ENCODE results near the gene SNRNP70.
"Not testable (repeated sequence)": the region's sequence is repeated elsewhere in the genome, so short reads cannot be mapped to it uniquely, and the experiment has no call there.

Gene SNRNP70

DNA sequence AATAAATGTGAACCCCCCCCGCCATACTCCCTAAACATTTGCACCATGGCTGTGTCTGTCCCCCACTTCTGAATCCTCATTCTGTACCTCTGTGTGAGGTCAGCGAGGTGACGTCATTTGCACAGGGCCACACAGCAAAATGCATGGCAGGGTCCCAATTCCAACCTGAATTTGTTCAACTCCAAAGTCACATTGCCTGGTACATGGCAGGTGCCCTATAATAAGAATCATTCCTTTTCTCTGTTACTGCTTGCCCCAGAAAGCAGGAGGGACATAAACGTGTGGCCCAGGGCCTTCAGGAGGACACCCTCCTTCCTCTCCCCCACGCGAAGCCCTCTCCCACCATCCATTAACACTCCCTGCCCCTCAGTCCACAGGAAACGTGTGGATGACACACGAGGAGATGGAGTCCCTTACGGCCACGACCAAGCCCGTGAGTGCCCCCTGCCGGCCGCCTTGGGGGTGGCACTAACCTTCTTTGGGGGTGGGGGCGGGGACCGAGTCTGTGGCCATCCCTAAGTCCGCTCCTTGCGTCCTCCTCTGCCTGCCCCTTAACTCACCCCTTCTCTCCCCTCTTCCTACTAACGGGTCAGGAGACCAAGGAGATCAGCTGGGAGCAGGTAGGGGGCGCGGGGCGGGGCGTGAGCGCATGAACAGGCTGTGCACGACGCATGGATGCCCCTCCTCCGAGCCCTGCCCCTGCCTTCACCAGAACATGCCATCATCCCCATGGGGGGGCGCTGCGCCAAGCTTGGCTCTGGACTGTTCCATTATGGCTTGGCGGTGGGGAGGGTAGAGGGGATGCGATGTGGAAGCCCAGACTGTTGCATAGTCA is 60.5 kb downstream of the SNRNP70 start:
- DNase-seq (ENCODE audit: low read depth in 2 of 2), result peak; percentile 56 to 63

- not testable (repeated sequence) for DNase-seq (ENCODE audit: low read depth in 2 of 2)
These were observed 61.1 kb downstream of the SNRNP70 start for GRCh38 chr19:49146408-49146770.

DNA sequence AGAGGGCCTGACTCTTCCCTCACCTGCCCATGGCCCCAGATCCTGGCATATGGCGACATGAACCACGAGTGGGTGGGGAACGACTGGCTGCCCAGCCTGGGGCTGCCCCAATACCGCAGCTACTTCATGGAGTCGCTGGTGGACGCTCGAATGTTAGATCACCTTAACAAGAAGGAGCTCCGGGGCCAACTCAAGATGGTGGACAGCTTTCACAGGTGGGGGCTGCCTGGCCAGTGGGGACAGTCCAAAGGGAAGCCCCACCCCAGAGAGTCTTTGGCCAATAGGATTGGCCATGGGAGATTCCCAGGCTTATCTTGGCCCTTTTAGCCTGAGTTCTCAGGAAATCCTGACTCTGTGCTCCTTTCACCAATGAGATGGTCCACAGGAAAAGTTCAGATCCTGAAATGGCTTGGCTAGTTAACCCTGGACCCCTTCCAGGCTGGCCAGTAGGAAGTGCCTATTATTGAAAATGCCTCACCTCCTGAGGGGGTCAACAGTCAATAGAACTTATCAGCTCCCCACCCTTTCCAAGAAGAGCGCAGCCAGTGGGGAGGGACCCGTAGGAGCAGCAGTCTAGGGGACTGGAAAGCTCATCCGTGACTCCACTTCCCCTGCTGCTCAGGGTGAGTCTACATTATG is 62.9 kb downstream of the SNRNP70 start:
- DNase-seq (ENCODE audit: low read depth in 2 of 2), result no peak

- peak; percentile 43 to 66 for DNase-seq (ENCODE audit: low read depth in 2 of 2)
These were observed 63.8 kb downstream of the SNRNP70 start for GRCh38 chr19:49148784-49149651.

GRCh38 chr19:49149652-49150105 is 64.4 kb downstream of the SNRNP70 start:
- no peak for DNase-seq (ENCODE audit: low read depth in 2 of 2)

- DNase-seq (ENCODE audit: low read depth in 2 of 2), result no peak
These were observed 65.1 kb downstream of the SNRNP70 start for GRCh38 chr19:49150106-49150943.

DNA sequence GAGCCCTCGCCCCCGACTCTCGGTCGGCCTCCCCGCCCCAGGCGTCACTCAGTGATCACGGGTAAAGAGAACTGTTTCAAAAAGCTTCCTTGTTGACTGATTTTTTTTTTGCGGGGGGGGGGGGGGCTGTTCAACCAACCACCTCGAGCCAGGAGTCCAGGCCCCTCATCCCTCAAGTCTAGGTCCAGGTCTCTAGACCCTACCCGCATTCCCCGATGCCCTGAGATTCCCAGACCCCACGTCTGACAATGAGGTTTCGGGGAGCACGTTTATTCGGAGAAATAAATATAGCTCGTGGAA is 65.6 kb downstream of the SNRNP70 start:
- no peak for DNase-seq (ENCODE audit: low read depth in 2 of 2)

- no peak for DNase-seq (ENCODE audit: low read depth in 2 of 2)
These were observed 66.2 kb downstream of the SNRNP70 start for GRCh38 chr19:49151267-49152118.

DNA sequence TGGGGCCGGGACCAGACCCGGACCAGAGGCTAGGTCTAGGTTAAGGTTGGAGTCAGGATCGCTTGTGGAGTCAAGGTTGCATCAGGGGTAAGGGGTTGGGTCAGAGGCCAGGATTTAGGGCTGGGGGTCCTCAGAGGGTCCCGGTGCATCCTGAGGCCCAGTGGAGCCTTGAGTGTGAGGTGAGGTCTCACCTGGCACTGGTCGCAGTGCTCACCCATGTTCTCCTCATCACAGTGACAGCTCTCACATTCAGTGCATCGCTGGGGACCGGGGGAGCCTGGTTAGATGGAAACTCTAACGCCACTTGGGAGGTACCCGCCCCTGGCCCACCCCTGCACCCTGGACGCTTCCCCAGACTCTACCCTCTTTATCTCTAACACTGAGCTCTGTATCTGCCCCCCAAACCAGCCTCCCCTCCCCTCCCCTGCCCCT is 66.9 kb downstream of the SNRNP70 start:
- DNase-seq (ENCODE audit: low read depth in 2 of 2), result no peak

DNA sequence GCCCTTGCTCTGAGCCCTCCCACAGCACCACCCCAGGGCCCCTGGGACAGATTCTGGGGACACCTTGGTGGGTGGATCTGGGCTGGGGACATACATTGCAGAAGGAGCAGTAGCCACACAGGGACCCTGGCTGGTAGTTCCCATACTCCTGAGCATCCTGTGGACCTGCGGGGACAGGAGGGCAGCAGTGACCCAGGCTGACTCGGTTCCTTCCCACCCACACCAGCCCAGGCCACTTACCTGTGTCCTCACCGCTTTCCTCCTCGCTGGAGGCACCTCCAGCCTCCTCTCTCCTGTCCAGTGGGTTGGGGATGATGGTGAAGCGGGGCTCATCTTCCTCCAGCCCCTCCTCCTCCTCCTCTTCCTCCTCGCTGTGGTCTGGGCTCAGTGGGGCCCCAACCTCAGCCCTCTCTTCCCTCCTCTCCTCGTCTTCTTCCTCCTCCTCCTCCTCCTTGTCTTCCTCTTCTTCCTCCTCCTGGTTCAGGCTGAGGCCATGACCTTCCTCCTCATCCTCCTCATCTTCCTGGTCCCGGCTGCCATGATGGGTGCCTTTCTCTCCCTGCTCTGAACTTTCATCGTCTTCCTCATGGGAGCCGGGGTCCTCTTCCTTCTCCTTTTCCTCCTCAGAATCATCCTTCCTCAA is 68.0 kb downstream of the SNRNP70 start:
- DNase-seq (ENCODE audit: low read depth in 2 of 2), result no peak

- no peak for DNase-seq (ENCODE audit: low read depth in 2 of 2)
These were observed 69.0 kb downstream of the SNRNP70 start for GRCh38 chr19:49154279-49154678.

DNA sequence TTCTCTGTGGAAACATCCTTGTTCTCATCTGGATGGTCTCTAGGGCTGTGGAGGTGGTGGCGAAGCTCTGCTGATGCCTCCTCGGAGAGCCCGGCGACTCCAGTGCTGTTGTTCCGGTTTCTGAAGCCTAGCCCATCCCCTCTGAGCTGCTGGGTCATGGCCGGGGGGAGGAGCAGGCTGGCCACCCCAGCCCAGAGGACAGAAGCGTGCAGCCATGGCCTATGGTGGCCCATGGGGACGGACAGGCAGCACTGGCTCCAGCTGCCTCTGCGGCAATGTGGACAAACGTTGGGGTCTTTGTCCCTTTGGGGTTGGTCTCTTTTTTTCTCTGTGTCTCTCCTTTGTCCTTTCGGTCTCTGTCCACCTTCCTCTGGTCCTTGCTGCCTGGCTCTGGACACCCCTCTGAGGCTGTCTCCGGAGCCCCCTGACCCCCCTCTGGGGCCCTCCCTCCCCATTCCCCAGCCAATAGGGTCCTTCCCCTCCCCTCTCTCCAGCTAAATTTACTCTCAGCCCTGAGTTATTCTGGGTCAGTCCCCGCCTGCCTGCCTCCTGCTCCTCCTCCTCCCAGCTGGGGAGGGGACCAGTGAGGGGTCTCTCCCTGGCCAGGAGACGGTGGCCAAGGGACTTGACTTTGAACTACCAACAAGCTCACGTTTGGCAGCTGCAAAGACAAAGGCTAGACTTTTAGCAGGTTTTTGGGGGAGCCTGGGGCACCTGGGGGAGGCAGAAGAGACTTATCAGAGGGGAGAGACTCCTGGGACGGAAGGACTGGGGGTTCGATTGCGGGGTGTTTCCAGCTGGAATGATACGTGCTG is 70.0 kb downstream of the SNRNP70 start, which contains the start of gene HRC:
Gene HRC (minus strand): TSS at position 392 of the 815 bp plus-strand sequence. CDS start 159 bp downstream, at position 233.
- DNase-seq (ENCODE audit: low read depth in 2 of 2), result no peak

DNA sequence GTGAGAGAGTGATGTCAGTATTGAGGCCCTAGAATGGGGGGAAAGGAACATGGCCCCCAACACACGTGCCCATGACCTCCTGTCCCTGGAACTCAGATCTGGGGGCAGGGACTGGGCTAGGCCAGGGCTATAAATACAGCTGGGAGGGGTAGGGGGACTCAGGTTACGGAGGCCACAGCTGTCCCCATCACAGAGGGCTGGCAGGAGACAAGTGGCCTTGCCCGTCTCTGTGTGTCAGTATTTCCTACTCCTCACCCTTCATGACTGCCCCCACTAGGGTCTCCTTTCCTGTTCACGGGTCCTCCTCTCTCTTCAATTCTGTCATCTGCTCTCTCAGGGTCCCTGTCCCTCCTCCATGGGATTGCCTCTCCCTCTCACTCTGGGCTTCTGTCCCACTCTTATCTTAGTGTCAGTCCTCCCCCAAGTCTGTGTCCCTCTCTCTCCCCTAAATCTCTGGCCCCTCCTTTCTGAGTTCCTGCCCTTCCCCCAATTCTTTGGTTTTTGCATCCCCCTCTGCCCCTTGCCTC is 70.6 kb downstream of the SNRNP70 start:
- no peak for DNase-seq (ENCODE audit: low read depth in 2 of 2)

DNA sequence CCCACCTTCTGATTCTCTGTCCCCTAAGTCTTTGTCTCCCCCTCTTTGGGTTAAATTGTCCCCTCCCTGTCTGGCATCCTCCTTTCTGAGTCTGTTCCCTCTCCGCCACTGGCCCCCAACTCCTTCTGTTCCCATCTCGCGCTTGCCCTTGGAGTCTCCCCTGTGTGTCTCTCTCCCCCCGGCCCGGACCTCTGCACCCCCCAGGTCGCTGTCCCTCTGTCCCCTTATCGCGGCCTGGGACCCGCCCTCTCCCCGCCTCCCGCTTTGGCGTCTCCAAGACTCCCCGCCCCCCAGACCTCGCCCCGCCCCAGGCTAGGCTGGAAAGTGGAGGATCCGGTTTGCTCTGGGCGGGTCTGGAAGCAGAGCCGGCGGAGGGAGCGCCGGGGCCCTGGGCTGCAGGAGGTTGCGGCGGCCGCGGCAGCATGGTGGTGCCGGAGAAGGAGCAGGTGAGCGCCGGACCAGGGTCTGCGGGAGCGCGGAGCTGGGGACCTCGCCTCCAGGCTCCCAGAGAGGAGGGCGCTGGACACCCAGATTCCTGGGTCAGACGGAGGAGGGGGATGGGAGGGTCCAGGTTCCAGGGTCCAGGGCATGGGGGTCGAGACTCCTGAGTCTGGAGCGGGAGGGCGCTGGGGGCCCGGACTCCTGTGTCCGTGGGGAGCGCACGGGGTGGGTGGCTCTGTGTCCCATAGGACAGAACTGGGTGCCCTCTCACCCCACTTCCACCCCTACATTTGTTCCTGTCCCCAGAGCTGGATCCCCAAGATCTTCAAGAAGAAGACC is 72.4 kb downstream of the SNRNP70 start, which contains the start of gene TRPM4:
Gene TRPM4 (plus strand): TSS at position 348 of the 780 bp plus-strand sequence. CDS start 75 bp downstream, at position 423.
- DNase-seq (ENCODE audit: low read depth in 2 of 2), result no peak
